HG03064 (cell line): ENCODE results near the gene VAT1L.

Experiments
- ATAC-seq: cut with Tn5 transposase; IDR thresholded peaks from one replicate; pipeline ENCODE4 v1.9.1; 2021; ENCODE audit warnings: low read depth; ENCODE audit not compliant: unreplicated experiment

Gene VAT1L

DNA sequence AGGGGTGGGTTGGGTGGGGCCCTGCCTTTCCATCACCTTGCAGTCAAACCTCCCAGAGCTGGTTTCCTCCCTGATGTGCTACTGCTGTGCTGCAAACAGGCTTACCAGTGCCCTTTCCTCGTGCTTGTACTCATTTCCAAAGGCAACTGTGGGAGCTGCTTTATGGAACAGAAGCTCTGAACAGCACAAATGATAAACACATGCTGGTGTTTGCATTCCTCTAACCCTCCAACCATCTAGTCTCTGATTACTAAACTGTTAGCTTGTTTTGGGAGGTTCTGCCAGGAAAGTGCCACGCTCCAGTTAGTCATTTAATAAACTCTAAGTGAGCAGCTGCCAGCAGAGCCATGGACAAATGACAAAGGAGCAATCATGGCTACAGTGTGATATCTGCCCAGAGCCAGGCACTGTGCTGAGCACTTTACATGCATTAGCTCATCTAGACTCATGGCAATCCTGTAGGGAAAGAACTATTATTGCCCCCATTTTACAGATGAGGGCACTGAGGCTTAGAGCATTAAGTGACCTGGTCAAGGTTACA lies 110.4 kb downstream of the VAT1L start:
- no peak for ATAC-seq

- ATAC-seq, result no peak
Observed at GRCh38 chr16:77899416-77899815, 111.1 kb downstream of the VAT1L start.

GRCh38 chr16:77905374-77905920 lies 117.1 kb downstream of the VAT1L start:
- no peak for ATAC-seq

- ATAC-seq, result no peak
Observed at GRCh38 chr16:77910021-77910420, 121.7 kb downstream of the VAT1L start.

- ATAC-seq, result no peak
Observed at GRCh38 chr16:77912617-77913016, 124.3 kb downstream of the VAT1L start.

GRCh38 chr16:77913738-77914253 lies 125.4 kb downstream of the VAT1L start:
- ATAC-seq, result no peak

DNA sequence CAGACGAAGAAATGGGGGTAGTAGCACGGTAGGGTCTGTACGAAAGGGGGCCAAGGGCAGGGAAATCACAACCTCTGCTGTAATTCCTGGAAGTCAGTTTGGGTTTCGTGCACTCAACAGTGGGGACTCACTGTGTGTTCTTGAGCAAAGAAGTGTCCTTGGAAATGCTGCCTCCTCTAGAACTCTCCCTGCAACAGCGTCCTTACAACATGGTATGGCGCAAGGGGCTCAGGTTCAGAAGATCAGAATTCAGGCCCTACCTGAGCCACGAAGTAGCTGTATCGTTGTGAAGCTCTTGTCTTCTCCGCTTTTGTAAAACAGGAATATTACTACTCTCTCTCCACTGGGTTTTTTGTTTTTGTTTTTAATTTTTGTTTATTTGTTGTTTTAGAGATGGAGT lies 127.7 kb downstream of the VAT1L start:
- no peak for ATAC-seq

DNA sequence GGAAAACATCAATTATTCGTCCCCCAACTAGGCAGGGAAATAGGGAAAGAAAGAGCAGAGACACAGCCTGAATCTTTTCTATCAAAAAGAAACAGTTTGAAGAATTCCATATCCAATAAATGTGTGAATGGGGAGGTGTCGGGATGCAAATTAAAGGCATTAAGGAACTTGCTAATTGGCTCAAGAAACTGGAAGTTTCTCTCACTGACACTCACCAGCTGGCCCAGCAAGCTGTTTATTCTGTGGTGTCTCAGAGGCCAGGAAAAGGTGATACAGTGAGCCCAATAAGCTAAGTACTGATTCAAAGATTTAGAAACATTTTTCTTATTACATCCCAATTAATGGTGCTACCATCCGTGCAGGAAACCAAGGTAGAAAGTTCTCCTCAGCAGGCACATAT lies 129.6 kb downstream of the VAT1L start:
- no peak for ATAC-seq

DNA sequence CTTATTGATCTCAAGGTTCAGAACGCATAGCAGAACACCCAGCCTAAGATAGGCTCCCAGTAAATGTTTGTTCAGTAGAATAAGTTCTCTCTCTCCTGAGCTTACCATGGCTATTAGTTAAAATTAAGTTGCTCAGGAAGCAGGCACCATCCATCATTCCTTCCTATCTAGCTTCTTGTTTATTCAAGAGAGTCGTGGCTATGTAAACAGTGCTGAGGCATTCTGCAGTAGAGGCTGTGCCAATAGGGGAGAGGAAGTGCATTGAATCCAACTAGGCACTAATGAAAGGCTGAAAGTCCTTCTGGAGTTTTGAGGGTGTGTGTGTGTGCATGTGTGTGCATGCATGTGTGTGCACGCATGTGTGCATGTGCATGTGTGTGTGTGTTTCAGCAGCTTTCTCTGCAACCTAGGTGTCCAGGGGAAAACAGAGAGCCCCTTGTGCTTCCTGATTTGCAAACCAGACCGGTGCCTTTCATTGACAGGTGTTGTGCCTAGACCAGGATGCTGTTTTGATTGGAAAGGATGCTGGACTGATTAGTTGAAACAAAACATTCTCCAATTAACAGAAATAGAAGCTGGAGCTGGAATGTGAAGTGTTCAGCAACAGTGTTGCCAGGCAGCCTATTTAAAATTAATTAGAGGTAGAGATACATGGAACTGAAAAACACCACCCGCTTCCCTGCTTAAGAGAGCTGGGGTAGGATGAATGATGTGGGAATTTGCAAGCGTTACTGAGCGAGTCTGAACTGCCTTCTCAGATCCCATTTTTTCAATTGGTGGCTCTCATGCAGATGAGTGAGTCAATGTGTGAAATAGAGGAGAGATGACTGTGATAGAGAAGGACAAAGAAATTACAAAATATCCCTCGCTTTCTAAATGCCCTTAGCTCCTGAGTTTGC lies 130.7 kb downstream of the VAT1L start:
- ATAC-seq, result no peak

DNA sequence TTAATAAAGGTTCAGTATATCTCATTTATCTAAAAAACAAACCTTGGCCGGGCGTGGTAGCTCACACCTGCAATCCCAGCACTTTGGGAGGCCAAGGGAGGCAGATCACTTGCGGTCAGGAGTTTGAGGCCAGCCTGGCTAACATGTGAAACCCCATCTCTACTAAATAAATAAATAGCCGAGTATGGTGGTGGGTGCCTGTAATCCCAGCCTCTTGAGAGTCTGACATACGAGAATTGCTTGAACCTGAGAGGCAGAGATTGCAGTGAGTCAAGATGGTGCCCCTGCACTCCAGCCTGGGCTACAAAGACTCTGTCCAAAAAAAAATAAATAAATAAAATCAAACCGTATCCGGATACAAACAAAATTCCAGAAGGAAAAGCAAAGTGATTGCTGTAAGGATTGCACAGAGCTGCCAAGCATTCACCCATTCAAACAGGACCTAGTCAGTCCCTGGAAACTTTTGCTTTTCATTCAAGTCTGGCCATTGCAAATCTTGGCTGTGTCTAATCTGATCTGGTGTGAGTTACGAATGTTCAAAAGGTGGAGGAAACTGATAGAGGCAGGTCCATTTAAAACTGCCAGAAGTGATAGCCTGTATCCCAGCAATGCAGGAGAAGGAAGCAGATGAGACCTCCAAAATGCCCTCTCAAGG lies 131.5 kb downstream of the VAT1L start:
- no peak for ATAC-seq

GRCh38 chr16:77920984-77921383 lies 132.6 kb downstream of the VAT1L start:
- ATAC-seq, result no peak

- ATAC-seq, result no peak
Observed at GRCh38 chr16:77922228-77922754, 133.9 kb downstream of the VAT1L start.

GRCh38 chr16:77925531-77925930 lies 137.2 kb downstream of the VAT1L start:
- ATAC-seq, result no peak

- no peak for ATAC-seq
Observed at GRCh38 chr16:77928096-77928495, 139.7 kb downstream of the VAT1L start.

GRCh38 chr16:77929004-77929403 lies 140.6 kb downstream of the VAT1L start:
- no peak for ATAC-seq

DNA sequence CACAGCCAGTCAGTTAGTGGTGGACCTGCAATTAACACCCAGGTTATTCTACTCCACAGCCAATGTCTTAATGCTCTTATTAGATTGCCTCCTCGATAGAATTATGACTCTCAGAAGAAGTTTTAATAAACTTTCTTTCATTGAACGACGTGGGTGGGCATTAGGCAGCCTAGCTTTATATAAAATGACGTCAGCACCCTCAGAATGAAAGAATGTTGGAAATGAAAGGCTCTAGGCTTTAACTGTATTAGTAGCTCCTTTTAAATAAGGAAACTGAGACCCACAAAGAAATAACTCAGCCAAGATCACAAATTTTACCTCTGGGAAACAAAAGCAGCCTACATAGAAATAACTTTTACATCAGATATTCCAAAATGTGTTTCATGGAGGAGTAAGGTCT lies 142.7 kb downstream of the VAT1L start:
- ATAC-seq, result no peak

GRCh38 chr16:77937473-77938149 lies 149.2 kb downstream of the VAT1L start:
- ATAC-seq, result no peak

DNA sequence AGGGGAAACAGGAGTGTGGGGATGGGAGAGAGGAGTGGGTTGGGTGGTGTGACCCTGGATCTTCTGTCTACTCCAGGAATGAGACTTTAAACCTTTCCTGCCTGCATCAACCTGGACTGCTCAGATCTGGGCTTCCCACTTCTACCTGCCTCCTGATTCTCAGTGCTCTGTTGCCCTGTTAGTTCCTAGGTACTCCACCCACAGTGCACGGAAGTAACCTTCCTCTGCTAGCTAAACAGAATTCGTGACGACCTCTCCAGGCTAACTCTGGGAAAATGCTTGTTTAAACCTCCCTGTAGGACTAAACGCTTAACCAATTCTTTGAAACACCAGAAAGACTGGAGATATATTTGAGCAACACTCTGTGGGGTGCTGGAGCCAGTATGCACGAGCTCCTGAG lies 150.5 kb downstream of the VAT1L start:
- ATAC-seq, result no peak

DNA sequence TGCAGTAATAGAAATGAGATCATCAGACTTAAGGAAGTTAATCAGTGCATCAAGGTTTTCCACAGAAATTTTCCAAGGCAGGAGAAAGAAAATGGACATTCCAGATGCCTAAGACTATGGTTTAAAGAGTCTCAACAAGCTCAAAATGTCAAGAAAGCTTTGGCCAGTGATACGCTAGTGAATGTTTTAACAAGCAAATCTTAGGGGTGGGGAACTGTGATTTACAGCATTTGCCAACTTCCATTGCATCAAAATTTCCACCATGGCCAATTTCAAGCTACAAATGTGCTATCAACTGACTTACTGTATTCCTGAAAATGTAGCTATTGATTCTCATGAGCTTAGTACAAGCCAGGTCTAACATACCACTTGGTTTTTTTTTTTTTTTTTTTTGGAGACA lies 151.6 kb downstream of the VAT1L start:
- ATAC-seq, result no peak

DNA sequence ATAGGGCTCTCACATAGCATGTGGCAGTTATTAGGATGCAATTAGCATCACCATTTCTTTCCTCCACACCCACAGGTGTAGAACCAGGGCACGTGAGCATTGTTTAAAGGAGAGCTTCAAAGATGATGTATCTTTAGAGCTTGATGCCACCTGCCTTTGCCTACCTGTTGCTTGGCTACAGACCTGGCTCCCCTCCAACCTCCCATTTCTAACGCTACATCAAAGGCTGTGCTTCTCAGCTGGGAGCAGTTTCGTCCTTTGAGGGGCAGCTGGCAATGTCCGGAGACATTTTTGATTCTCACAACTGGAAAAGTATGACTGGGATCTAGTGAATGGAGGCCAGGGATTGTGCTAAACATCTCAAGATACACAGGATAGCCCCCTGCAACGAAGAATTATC lies 155.4 kb downstream of the VAT1L start:
- ATAC-seq, result no peak
